AG04450 (cell line): ENCODE results near the gene PRR3. TPM values are rescaled to one million over a fixed set of nuclear protein-coding genes. Genes with fewer than 3 reads are reported as not detected.

Source experiments
- CTCF ChIA-PET: fragments of 300-600, 350-600 bp; formaldehyde crosslinking; extraction: SDS; loops from one replicate; lab custom pipeline; 2022; ENCODE audit warnings: antibody characterized with exemption, inconsistent platforms; lab: Charles Lee
- POLR2A ChIA-PET: fragments of 350-600 bp; formaldehyde crosslinking; extraction: SDS; loops from one replicate; lab custom pipeline; 2021; ENCODE audit warnings: antibody characterized with exemption, inconsistent platforms; lab: Yijun Ruan, JAX
- DNase-seq: peaks from one replicate; pipeline ENCODE4 v3.0.0-alpha.2; 2011; ENCODE audit warnings: low read depth, low spot score
- H3K27ac ChIP-seq: one replicate; pipeline ENCODE4 v1.5.1; 2012; ENCODE audit warnings: low read depth, low read length, control low read depth
- H3K27me3 ChIP-seq: one replicate; pipeline ENCODE4 v1.6.0; 2012; ENCODE audit warnings: low read length; ENCODE audit not compliant: control insufficient read depth, insufficient read depth
- H3K4me3 ChIP-seq: 2 replicates; pipeline ENCODE4 v1.5.1; 2011; ENCODE audit warnings: mild to moderate bottlenecking, low read depth, low read length, control low read depth
- H3K9me3 ChIP-seq: 2 replicates; pipeline ENCODE4 v1.5.1; 2012; ENCODE audit warnings: low read length; ENCODE audit not compliant: control insufficient read depth, insufficient read depth
- polyA plus RNA-seq: library from polyadenylated mRNA; depleted of rRNA; stranded (reverse); fragments of >200 nt; gene quantifications from 2 replicates; pipeline ENCODE4 v1.2.3, GENCODE V29; 2011
- TF ChIP-seq, protein P1 (sequence below): IDR thresholded peaks from 2 replicates; pipeline ENCODE4 v1.5.1; 2011; ENCODE audit warnings: low read depth, low read length, control low read depth, inconsistent platforms

The PRR3 gene
- polyA plus RNA-seq, 1 experiment: 26.8 TPM

- ChIA-PET POLR2A (no interaction called here), CTCF (interaction anchor here (1.5 to 4.5 kb wide), 4 partner anchors 13 to 48 kb away, joined by 3 to 190 read pairs (median 10); no protein-coding TSS in a partner anchor)
These were observed 27.1 kb upstream of the PRR3 start for GRCh38 chr6:30530014-30530413.

DNA sequence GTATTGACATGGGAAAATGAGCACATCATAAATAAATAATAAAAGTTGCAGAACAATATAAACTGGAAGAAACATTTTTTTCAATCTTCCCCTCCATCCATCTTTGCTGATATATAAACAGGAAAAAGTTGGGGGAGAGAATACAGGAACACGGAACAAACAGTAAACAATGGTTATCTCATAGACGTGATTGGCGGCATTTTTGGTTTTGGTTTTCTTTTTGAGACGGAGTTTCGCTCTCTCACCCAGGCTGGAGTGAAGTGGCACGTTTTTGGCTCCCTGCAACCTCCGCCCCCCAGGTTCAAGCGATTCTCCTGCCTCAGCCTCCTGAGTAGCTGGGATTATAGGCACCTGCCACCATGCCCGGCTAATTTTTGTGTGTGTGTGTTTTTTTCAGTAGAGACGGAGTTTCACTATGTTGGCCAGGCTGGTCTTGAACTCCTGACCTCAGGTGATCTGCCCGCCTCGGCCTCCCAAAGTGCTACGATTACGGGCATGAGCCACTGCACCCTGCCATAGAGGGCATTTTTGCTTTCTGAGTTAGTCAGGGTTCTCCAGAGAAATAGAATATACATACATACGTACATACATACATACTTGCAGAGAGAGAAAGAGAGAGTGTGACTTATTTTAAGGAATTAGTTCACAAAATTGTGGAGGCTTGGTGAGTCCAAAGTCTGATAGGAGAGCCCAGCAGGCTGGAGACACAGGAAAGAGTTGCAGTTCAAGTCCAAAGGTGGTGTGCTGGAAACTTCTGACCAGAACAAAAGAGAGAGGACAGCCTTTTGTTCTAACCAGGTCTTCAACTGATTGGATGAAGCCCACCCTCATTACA lies 23.4 kb upstream of the PRR3 start:
- ChIA-PET POLR2A (no interaction called here), CTCF (interaction anchor here (1.4 to 4.5 kb wide), 7 partner anchors 9 to 65 kb away, joined by 9 to 190 read pairs (median 15); no protein-coding TSS in a partner anchor)

More at GRCh38 chr6:30530014-30530413, 27.1 kb upstream of the PRR3 start:
- Histone ChIP-seq H3K9me3 (no peaks in the 10 kb centered on the region), H3K27me3 (no peaks in the 10 kb centered on the region), H3K4me3 (no peak overlapping the region), H3K27ac (no peak overlapping the region)
- no peak for DNase-seq
- TF ChIP-seq, protein P1, sequence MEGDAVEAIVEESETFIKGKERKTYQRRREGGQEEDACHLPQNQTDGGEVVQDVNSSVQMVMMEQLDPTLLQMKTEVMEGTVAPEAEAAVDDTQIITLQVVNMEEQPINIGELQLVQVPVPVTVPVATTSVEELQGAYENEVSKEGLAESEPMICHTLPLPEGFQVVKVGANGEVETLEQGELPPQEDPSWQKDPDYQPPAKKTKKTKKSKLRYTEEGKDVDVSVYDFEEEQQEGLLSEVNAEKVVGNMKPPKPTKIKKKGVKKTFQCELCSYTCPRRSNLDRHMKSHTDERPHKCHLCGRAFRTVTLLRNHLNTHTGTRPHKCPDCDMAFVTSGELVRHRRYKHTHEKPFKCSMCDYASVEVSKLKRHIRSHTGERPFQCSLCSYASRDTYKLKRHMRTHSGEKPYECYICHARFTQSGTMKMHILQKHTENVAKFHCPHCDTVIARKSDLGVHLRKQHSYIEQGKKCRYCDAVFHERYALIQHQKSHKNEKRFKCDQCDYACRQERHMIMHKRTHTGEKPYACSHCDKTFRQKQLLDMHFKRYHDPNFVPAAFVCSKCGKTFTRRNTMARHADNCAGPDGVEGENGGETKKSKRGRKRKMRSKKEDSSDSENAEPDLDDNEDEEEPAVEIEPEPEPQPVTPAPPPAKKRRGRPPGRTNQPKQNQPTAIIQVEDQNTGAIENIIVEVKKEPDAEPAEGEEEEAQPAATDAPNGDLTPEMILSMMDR: no peak

GRCh38 chr6:30537931-30538330 lies 19.2 kb upstream of the PRR3 start:
- CTCF ChIA-PET: interaction anchor here (15.5 kb wide), 1 partner anchor 54 kb away, joined by 437 read pairs; no protein-coding TSS in a partner anchor
- no peaks in the 10 kb centered on the region for H3K9me3 ChIP-seq
- H3K27me3 ChIP-seq: no peaks in the 10 kb centered on the region
- POLR2A ChIA-PET: interaction anchor here (0.6 kb wide), 1 partner anchor 135 kb away, joined by 4 read pairs; no protein-coding TSS in a partner anchor
- no peak for DNase-seq
- no peak overlapping the region for H3K4me3 ChIP-seq
- H3K27ac ChIP-seq: no peak overlapping the region
- TF ChIP-seq, protein P1: no peak

More for the DNA sequence above, 23.4 kb upstream of the PRR3 start:
- Histone ChIP-seq H3K9me3 (no peaks in the 10 kb centered on the region), H3K4me3 (no peak overlapping the region), H3K27me3 (no peaks in the 10 kb centered on the region), H3K27ac (no peak overlapping the region)
- DNase-seq: no peak
- TF ChIP-seq, protein P1: no peak

DNA sequence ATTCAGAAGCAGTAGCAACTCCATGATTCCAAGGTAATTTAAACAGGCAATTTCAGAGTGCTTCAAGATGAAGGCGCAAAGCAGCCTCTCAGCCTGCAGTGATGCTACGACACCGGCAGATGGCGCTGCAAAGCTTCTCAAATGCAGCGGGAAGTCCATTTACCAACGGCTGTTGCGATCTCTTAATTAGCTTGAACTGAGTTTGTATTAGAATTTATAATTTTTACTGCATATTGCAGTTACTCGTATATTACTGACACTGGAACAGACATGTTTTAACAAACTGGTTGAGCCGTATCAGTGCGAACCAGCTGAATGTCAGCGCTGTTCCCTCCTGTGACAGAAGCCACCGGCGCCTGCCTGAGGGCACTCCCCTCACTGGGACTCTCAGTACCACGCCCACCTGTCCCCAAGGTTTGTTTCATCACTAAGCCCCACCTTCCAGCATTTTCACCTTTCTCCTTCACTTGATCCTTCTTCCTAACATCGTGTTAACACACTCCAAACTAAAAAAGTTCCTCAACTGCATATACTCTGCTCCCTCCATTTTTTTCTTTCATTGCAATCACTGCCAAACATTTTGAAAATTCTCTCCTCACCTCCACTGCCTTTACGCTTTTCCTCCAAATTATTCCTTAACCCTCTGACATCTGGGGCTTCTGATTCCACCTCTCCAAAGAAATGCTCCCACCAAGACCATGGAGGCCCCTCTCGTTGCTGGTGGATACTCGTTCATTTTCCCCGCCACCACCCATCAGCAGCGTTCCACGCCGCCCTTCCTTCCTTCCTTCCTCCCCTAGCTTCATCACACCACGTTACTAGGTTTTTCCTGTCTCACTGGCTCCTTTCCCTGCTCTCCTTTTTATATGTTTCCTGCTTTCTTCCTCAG lies 15.3 kb upstream of the PRR3 start:
- H3K4me3 ChIP-seq: peak overlapping the region; percentile 34
- ChIA-PET CTCF (interaction anchor here (0.6 to 15.5 kb wide), 49 partner anchors 10 to 572 kb away, joined by 3 to 437 read pairs (median 6); partner anchors contain the start of genes DHX16, GNL1, MRPS18B and PPP1R10), POLR2A (interaction anchor here (1.0 to 1.6 kb wide), 2 partner anchors 14 to 51 kb away, joined by 3 read pairs; no protein-coding TSS in a partner anchor)
- no peaks in the 10 kb centered on the region for H3K9me3 ChIP-seq
- no peak overlapping the region for H3K27ac ChIP-seq
- peak; percentile 77 for DNase-seq
- no peaks in the 10 kb centered on the region for H3K27me3 ChIP-seq
- TF ChIP-seq, protein P1: peak; percentile 98
